H9 (cell line): ENCODE results near the gene SLC6A3. TPM values are rescaled to one million over a fixed set of nuclear protein-coding genes. Genes with fewer than 3 reads are reported as not detected.

Experiments
- DNase-seq: peaks from one replicate; pipeline ENCODE4 v3.0.0-alpha.2; 2017
- H2AFZ ChIP-seq: one replicate; pipeline ENCODE4 v1.6.1; 2013; ENCODE audit warnings: mild to moderate bottlenecking, low read length, control low read depth, moderate library complexity
- H2AK5ac ChIP-seq: 2 replicates; pipeline ENCODE4 v1.6.1; 2013; ENCODE audit warnings: low read length, control low read depth, mixed read lengths; ENCODE audit not compliant: insufficient read length
- H2BK120ac ChIP-seq: one replicate; pipeline ENCODE4 v1.6.1; 2013; ENCODE audit warnings: low read depth, mild to moderate bottlenecking, low read length, control low read depth, inconsistent platforms; ENCODE audit not compliant: poor library complexity, severe bottlenecking
- H2BK12ac ChIP-seq: 2 replicates; pipeline ENCODE4 v1.6.1; 2013; ENCODE audit warnings: low read length, control low read depth, mixed read lengths, low read depth; ENCODE audit not compliant: insufficient read length
- H2BK15ac ChIP-seq: 2 replicates; pipeline ENCODE4 v1.6.1; 2013; ENCODE audit warnings: low read depth, low read length, control low read depth
- H2BK20ac ChIP-seq: one replicate; pipeline ENCODE4 v1.6.1; 2013; ENCODE audit warnings: low read depth, mild to moderate bottlenecking, low read length, control low read depth, inconsistent platforms; ENCODE audit not compliant: poor library complexity, severe bottlenecking
- H2BK5ac ChIP-seq: 2 replicates; pipeline ENCODE4 v1.6.1; 2013; ENCODE audit warnings: low read length, control low read depth, mixed read lengths; ENCODE audit not compliant: insufficient read length
- H3K14ac ChIP-seq: 2 replicates; pipeline ENCODE4 v1.6.1; 2013; ENCODE audit warnings: low read length, control low read depth; ENCODE audit not compliant: insufficient read depth
- H3K18ac ChIP-seq: 2 replicates; pipeline ENCODE4 v1.6.1; 2013; ENCODE audit warnings: low read depth, mild to moderate bottlenecking, mixed read lengths, low read length, control low read depth; ENCODE audit not compliant: insufficient read length
- H3K23ac ChIP-seq: 2 replicates; pipeline ENCODE4 v1.6.1; 2013; ENCODE audit warnings: low read length, control low read depth, mixed read lengths, low read depth; ENCODE audit not compliant: insufficient read length
- H3K23me2 ChIP-seq: 2 replicates; pipeline ENCODE4 v1.6.1; 2013; ENCODE audit warnings: low read depth, mild to moderate bottlenecking, mixed read lengths, low read length, control low read depth; ENCODE audit not compliant: insufficient read length, poor library complexity, severe bottlenecking
- H3K27ac ChIP-seq: 2 replicates; pipeline ENCODE4 v1.5.1; 2013; ENCODE audit warnings: low read length, control low read depth, mixed read lengths, low read depth; ENCODE audit not compliant: insufficient read length
- H3K27me3 ChIP-seq: 2 replicates; pipeline ENCODE4 v1.6.1; 2013; ENCODE audit warnings: low read length, control low read depth, inconsistent platforms; ENCODE audit not compliant: insufficient read depth
- H3K4ac ChIP-seq: 2 replicates; pipeline ENCODE4 v1.6.1; 2013; ENCODE audit warnings: low read depth, mild to moderate bottlenecking, control low read depth, inconsistent platforms, low read length, moderate library complexity
- H3K4me1 ChIP-seq: 2 replicates; pipeline ENCODE4 v1.6.1; 2013; ENCODE audit warnings: low read length, control low read depth, inconsistent platforms; ENCODE audit not compliant: insufficient read depth
- H3K4me2 ChIP-seq: 2 replicates; pipeline ENCODE4 v1.6.1; 2013; ENCODE audit warnings: low read length, control low read depth, mixed read lengths; ENCODE audit not compliant: insufficient read length, insufficient read depth
- H3K56ac ChIP-seq: 2 replicates; pipeline ENCODE4 v1.6.1; 2013; ENCODE audit warnings: low read depth, mild to moderate bottlenecking, mixed read lengths, low read length, control low read depth; ENCODE audit not compliant: insufficient read length
- H3K79me1 ChIP-seq: 2 replicates; pipeline ENCODE4 v1.6.1; 2013; ENCODE audit warnings: low read depth, mild to moderate bottlenecking, moderate library complexity, low read length, control low read depth, inconsistent platforms; ENCODE audit not compliant: insufficient read depth, poor library complexity, severe bottlenecking
- H3K79me2 ChIP-seq: 2 replicates; pipeline ENCODE4 v1.6.1; 2013; ENCODE audit warnings: low read length, control low read depth, inconsistent platforms; ENCODE audit not compliant: insufficient read depth
- H3K9ac ChIP-seq: 2 replicates; pipeline ENCODE4 v1.6.1; 2013; ENCODE audit warnings: low read length, control low read depth, mixed read lengths; ENCODE audit not compliant: insufficient read length; ENCODE audit errors: extremely low read depth
- H3K9me3 ChIP-seq: one replicate; pipeline ENCODE4 v1.6.1; 2013; ENCODE audit warnings: low read depth, low read length, inconsistent platforms; ENCODE audit not compliant: control insufficient read depth
- H3T11ph ChIP-seq: one replicate; pipeline ENCODE4 v1.6.1; 2013; ENCODE audit warnings: mild to moderate bottlenecking, low read length, control low read depth, inconsistent platforms
- H4K20me1 ChIP-seq: one replicate; pipeline ENCODE4 v1.6.1; 2013; ENCODE audit not compliant: control insufficient read depth, insufficient read length, insufficient read depth
- H4K5ac ChIP-seq: 2 replicates; pipeline ENCODE4 v1.6.1; 2013; ENCODE audit warnings: low read depth, mild to moderate bottlenecking, mixed read lengths, low read length, control low read depth; ENCODE audit not compliant: insufficient read length
- H4K8ac ChIP-seq: replicated peaks from 2 replicates; pipeline ENCODE4 v1.6.1; 2013; ENCODE audit warnings: low read length, control low read depth, mixed read lengths, low read depth; ENCODE audit not compliant: insufficient read length
- H4K91ac ChIP-seq: 2 replicates; pipeline ENCODE4 v1.6.1; 2013; ENCODE audit warnings: low read depth, mild to moderate bottlenecking, moderate library complexity, mixed read lengths, low read length, control low read depth; ENCODE audit not compliant: insufficient read length
- H3K27ac Mint-ChIP-seq, 3 experiments: 2 replicates in 2 of 3; 3 replicates in 1 of 3; pipeline ENCODE4 v1.8.0; 2020 to 2021; ENCODE audit warnings: mixed read lengths in 3 of 3, mild to moderate bottlenecking in 1 of 3, moderate library complexity in 1 of 3
- H3K27me3 Mint-ChIP-seq: 2 replicates; pipeline ENCODE4 v1.8.0; 2021; ENCODE audit warnings: low read depth, mild to moderate bottlenecking, moderate library complexity, mixed read lengths
- H3K36me3 Mint-ChIP-seq, 3 experiments: 2 replicates in 2 of 3; 3 replicates in 1 of 3; pipeline ENCODE4 v1.8.0; 2020 to 2021; ENCODE audit warnings: low read depth in 3 of 3, mixed read lengths in 3 of 3; ENCODE audit not compliant: insufficient read depth in 1 of 3
- H3K4me1 Mint-ChIP-seq, 2 experiments: 2 replicates each; pipeline ENCODE4 v1.8.0; 2020; ENCODE audit warnings: mixed read lengths in 2 of 2
- H3K4me3 Mint-ChIP-seq, 2 experiments: 2 replicates in 1 of 2; 3 replicates in 1 of 2; pipeline ENCODE4 v1.8.0; 2020 to 2021; ENCODE audit warnings: mild to moderate bottlenecking in 2 of 2, mixed read lengths in 2 of 2, moderate library complexity in 1 of 2
- H3K9me3 Mint-ChIP-seq, 2 experiments: 2 replicates in 1 of 2; 3 replicates in 1 of 2; pipeline ENCODE4 v1.8.0; 2020; ENCODE audit warnings: mild to moderate bottlenecking in 2 of 2, mixed read lengths in 2 of 2, moderate library complexity in 1 of 2
- CTCF ChIP-seq: fragments of 200-600 bp; sonication (generic); conservative IDR thresholded peaks from 3 replicates; pipeline ENCODE4 v1.8.0; 2021; ENCODE audit warnings: antibody characterized with exemption, mild to moderate bottlenecking
- WGBS: extraction: QIAGEN DNeasy Blood & Tissue Kit; methylation state at CpG from one replicate; pipeline ENCODE4 v1.1.7; 2013; ENCODE audit warnings: missing lambda C conversion rate, low lambda C conversion rate, mixed read lengths; ENCODE audit not compliant: insufficient read length; ENCODE audit errors: extremely low coverage; 5-methylcytosine and 5-hydroxymethylcytosine counted together
- total RNA-seq: library from RNA; stranded (reverse); gene quantifications from 2 replicates; pipeline ENCODE4 v1.2.1, GENCODE V29; 2021

Gene SLC6A3
- total RNA-seq, 1 experiment from 2014 or later, result 0.61 TPM

GRCh38 chr5:1358726-1359025, 86.6 kb downstream of the SLC6A3 start:
- Histone ChIP-seq H3K27ac (no peak overlapping the region), H3K18ac (no peak overlapping the region), H4K8ac (no peak overlapping the region), H3K9me3 (no peaks in the 10 kb centered on the region), H2BK120ac (no peak overlapping the region), H4K20me1 (no peaks in the 10 kb centered on the region), H3K23me2 (no peaks in the 10 kb centered on the region), H4K5ac (no peak overlapping the region), H3K79me2 (no peaks in the 10 kb centered on the region), H2BK5ac (no peak overlapping the region), H3K9ac (no peak overlapping the region), H3K79me1 (no peaks in the 10 kb centered on the region), H4K91ac (no peak overlapping the region), H3K4me2 (no peak overlapping the region), H2BK20ac (no peak overlapping the region), H3K56ac (no peak overlapping the region), H2BK15ac (no peak overlapping the region), H3T11ph (no peak overlapping the region), H3K4me1 (no peaks in the 10 kb centered on the region; the same call in 1 of the 2 replicates), H2BK12ac (no peak overlapping the region), H3K4ac (no peak overlapping the region), H2AK5ac (no peak overlapping the region), H3K14ac (no peak overlapping the region), H3K23ac (no peak overlapping the region), H3K27me3 (no peaks in the 10 kb centered on the region), H2AFZ (no peak overlapping the region)
- Mint-ChIP-seq H3K36me3 (no peaks in the 10 kb centered on the region), H3K27me3 (peaks cover 15% of the 10 kb centered on the region), H3K9me3 (no peaks in the 10 kb centered on the region), H3K4me1 (peaks cover 13 to 18% of the 10 kb centered on the region in 2 experiments), H3K4me3 (no peak overlapping the region), H3K27ac (no peak overlapping the region)
- no CpG with 5 or more reads among the region's 10 CpGs for WGBS
- no peak for TF ChIP-seq CTCF
- no peak for DNase-seq
